ENCODE data around the gene SH3TC1.

Gene SH3TC1

DNA sequence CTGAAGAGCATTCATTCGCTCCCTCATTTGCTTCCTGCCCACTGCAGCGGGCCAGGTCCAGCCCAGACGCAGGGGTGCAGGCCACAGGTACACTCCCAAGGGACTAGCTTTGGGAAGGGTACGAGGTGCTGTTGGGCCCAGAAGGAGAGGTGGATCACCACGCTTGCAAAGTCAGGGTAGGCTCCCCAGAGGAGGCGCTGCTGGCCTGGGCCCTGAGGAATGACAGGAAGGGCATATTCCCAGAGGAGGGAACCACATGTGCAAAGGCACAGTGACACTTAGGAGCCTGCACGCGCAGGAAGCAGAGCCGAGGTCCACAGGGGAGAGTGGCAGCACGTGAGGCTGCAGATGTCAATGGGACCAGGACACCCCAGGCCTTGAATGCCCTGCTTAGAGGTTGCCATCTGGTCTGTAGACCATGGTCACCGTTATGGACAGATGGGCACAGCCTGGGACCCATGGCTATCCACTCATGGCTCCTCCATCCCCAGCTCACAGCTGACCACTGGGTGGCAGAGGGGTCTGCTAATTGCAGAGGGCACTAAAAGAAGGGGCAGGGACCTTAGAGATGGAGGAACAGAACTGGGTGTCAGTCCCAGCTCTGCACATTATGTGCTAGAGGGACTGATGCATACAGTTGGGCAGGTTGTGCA is 78.4 kb downstream of the SH3TC1 start:
- DNase-seq (ENCODE audit: low spot score): no peak
- no peak for TF ChIP-seq CTCF (IDR thresholded peaks at IDR 0.05; ENCODE audit: extremely low read depth, missing control alignments)

- no peak for TF ChIP-seq CTCF (IDR thresholded peaks at IDR 0.05; ENCODE audit: extremely low read depth, missing control alignments)
- DNase-seq (ENCODE audit: low spot score): no peak
These were observed 78.9 kb downstream of the SH3TC1 start for GRCh38 chr4:8278009-8278395.

GRCh38 chr4:8278421-8279287 is 79.6 kb downstream of the SH3TC1 start:
- no peak for TF ChIP-seq CTCF (IDR thresholded peaks at IDR 0.05; ENCODE audit: extremely low read depth, missing control alignments)
- no peak for DNase-seq (ENCODE audit: low spot score)

GRCh38 chr4:8279321-8280157 is 80.4 kb downstream of the SH3TC1 start:
- no peak for DNase-seq (ENCODE audit: low spot score)
- no peak for TF ChIP-seq CTCF (IDR thresholded peaks at IDR 0.05; ENCODE audit: extremely low read depth, missing control alignments)

GRCh38 chr4:8280158-8280875 is 81.2 kb downstream of the SH3TC1 start:
- TF ChIP-seq CTCF (IDR thresholded peaks at IDR 0.05; ENCODE audit: extremely low read depth, missing control alignments): no peak
- no peak for DNase-seq (ENCODE audit: low spot score)

GRCh38 chr4:8280876-8281440 is 81.9 kb downstream of the SH3TC1 start:
- no peak for DNase-seq (ENCODE audit: low spot score)
- TF ChIP-seq CTCF (IDR thresholded peaks at IDR 0.05; ENCODE audit: extremely low read depth, missing control alignments): no peak
